A673 (cell line): ENCODE measurements around the gene KRT38. TPM values are rescaled to one million over a fixed set of nuclear protein-coding genes. Genes with fewer than 3 reads are reported as not detected.

ENCODE experiments used
- BruUV-seq: library from RNA; stranded (reverse); fragments of 400-500 nt; replicated peaks from 2 replicates; lab custom pipeline; 2021; lab: Mats Ljungman, UMichigan
- CTCF ChIA-PET: fragments of 300-600 bp; sonication (Branson Sonifier 250); formaldehyde crosslinking; loops from one replicate; lab custom pipeline; 2022; ENCODE audit warnings: antibody characterized with exemption; lab: Charles Lee
- POLR2A ChIA-PET: fragments of 300-600 bp; sonication (Branson Sonifier 250); formaldehyde crosslinking; loops from one replicate; lab custom pipeline; 2022; ENCODE audit warnings: antibody characterized with exemption; ENCODE audit not compliant: low non-redundant PET; lab: Charles Lee
- DNase-seq: peaks from one replicate; pipeline ENCODE4 v3.0.0-alpha.2; 2015; ENCODE audit warnings: low spot score
- H3K27ac ChIP-seq: fragments of 200-600 bp; sonication (generic); 2 replicates; pipeline ENCODE4 v1.5.1; 2016; ENCODE audit warnings: mixed run types, low read depth, mild to moderate bottlenecking, mixed read lengths, antibody characterized with exemption, low read length; ENCODE audit not compliant: poor library complexity, severe bottlenecking
- H3K27me3 ChIP-seq: fragments of 200-600 bp; sonication (generic); replicated peaks from 2 replicates; pipeline ENCODE4 v1.6.1; 2017; ENCODE audit warnings: mixed run types, low read depth, mild to moderate bottlenecking, mixed read lengths, antibody characterized with exemption, low read length; ENCODE audit not compliant: insufficient read depth, poor library complexity
- H3K36me3 ChIP-seq: fragments of 200-600 bp; sonication (generic); 2 replicates; pipeline ENCODE4 v1.6.1; 2016; ENCODE audit warnings: mixed run types, mild to moderate bottlenecking, mixed read lengths, antibody characterized with exemption, low read length; ENCODE audit not compliant: insufficient read depth, poor library complexity, severe bottlenecking
- H3K4me1 ChIP-seq: fragments of 200-600 bp; sonication (generic); 2 replicates; pipeline ENCODE4 v1.6.1; 2017; ENCODE audit warnings: mixed run types, mild to moderate bottlenecking, mixed read lengths, antibody characterized with exemption, low read length; ENCODE audit not compliant: insufficient read depth, poor library complexity, severe bottlenecking
- H3K4me3 ChIP-seq: fragments of 200-600 bp; sonication (generic); 2 replicates; pipeline ENCODE4 v1.5.1; 2016; ENCODE audit warnings: low read depth, mixed run types, mild to moderate bottlenecking, mixed read lengths, low read length; ENCODE audit not compliant: poor library complexity, severe bottlenecking
- H3K9me3 ChIP-seq: fragments of 200-600 bp; sonication (generic); 2 replicates; pipeline ENCODE4 v1.6.1; 2016; ENCODE audit warnings: mixed run types, low read depth, mild to moderate bottlenecking, mixed read lengths, antibody characterized with exemption, low read length; ENCODE audit not compliant: poor library complexity, severe bottlenecking
- CTCF ChIP-seq: fragments of 300-800, 200-600 bp; sonication (generic); conservative IDR thresholded peaks from 2 replicates; pipeline ENCODE4 v1.5.1; 2017; ENCODE audit warnings: low read depth, mild to moderate bottlenecking, antibody characterized with exemption, low read length, moderate library complexity, mixed read lengths
- EZH2 ChIP-seq: fragments of 200-600 bp; sonication (generic); IDR thresholded peaks from 2 replicates; pipeline ENCODE4 v1.6.1; 2017; ENCODE audit warnings: borderline replicate concordance, low read depth, mild to moderate bottlenecking, mixed read lengths, antibody characterized with exemption, low read length; ENCODE audit not compliant: poor library complexity, severe bottlenecking
- intact Hi-C: fragments of 100-400 bp; cut with micrococcal nuclease; formaldehyde crosslinking; loops from one replicate; pipeline ENCODE4 v1.10.0; 2022; ENCODE audit not compliant: unreplicated experiment
- total RNA-seq: library from RNA; stranded (reverse); gene quantifications from 2 replicates; pipeline ENCODE4 v1.2.3, GENCODE V29; 2021

KRT38 gene
- total RNA-seq, 1 experiment from 2014 or later = not detected

- Histone ChIP-seq H3K4me1 (no peaks in the 10 kb centered on the region), H3K36me3 (no peaks in the 10 kb centered on the region), H3K9me3 (no peaks in the 10 kb centered on the region), H3K27ac (no peak overlapping the region), H3K4me3 (no peak overlapping the region), H3K27me3 (no peaks in the 10 kb centered on the region)
- no peak for DNase-seq
- BruUV-seq = no TSS peak
- intact Hi-C loops = no loop called here
- CTCF ChIA-PET = no interaction called here
- POLR2A ChIA-PET = no interaction called here
- TF ChIP-seq EZH2 = no peak
These were observed 8.2 kb upstream of the KRT38 start for GRCh38 chr17:41449008-41449407.

GRCh38 chr17:41448506-41448905, 7.7 kb upstream of the KRT38 start:
- Histone ChIP-seq H3K36me3 (no peaks in the 10 kb centered on the region), H3K4me3 (no peak overlapping the region), H3K27ac (no peak overlapping the region), H3K4me1 (no peaks in the 10 kb centered on the region), H3K9me3 (no peaks in the 10 kb centered on the region), H3K27me3 (no peaks in the 10 kb centered on the region)
- TF ChIP-seq CTCF (no peak), EZH2 (no peak)
- intact Hi-C loops = no loop called here
- no TSS peak for BruUV-seq
- DNase-seq = no peak
- ChIA-PET CTCF (no interaction called here), POLR2A (no interaction called here)

- ChIA-PET POLR2A (no interaction called here), CTCF (no interaction called here)
- no peak for DNase-seq
- intact Hi-C loops = no loop called here
- TF ChIP-seq EZH2 (no peak), CTCF (no peak)
- H3K4me3 ChIP-seq = no peak overlapping the region
- no peak overlapping the region for H3K27ac ChIP-seq
- H3K9me3 ChIP-seq = no peaks in the 10 kb centered on the region
- no peaks in the 10 kb centered on the region for H3K27me3 ChIP-seq
- no TSS peak for BruUV-seq
- no peaks in the 10 kb centered on the region for H3K4me1 ChIP-seq
- no peaks in the 10 kb centered on the region for H3K36me3 ChIP-seq
These were observed 6.0 kb upstream of the KRT38 start for GRCh38 chr17:41446806-41447205.

- intact Hi-C loops = no loop called here
- no TSS peak for BruUV-seq
These were observed 3.9 kb upstream of the KRT38 start for GRCh38 chr17:41444640-41445039.

More at GRCh38 chr17:41444640-41445039, 3.9 kb upstream of the KRT38 start:
- Histone ChIP-seq H3K4me1 (no peaks in the 10 kb centered on the region), H3K36me3 (no peaks in the 10 kb centered on the region), H3K4me3 (no peak overlapping the region), H3K27ac (no peak overlapping the region), H3K27me3 (no peaks in the 10 kb centered on the region), H3K9me3 (no peaks in the 10 kb centered on the region)
- TF ChIP-seq CTCF = no peak
- no peak for TF ChIP-seq EZH2
- POLR2A ChIA-PET = no interaction called here
- DNase-seq = no peak
- CTCF ChIA-PET = no interaction called here
